Thyroid gland (tissue), 4 donors: Measurements from ENCODE around the gene KRT73.

Experiments used
- POLR2A ChIP-seq, 2 donors: fragments of 450-650 bp; IDR thresholded peaks; one replicate each; pipeline ENCODE4 v1.6.1; 2017; ENCODE audit warnings: antibody characterized with exemption in 2 of 2, mild to moderate bottlenecking in 2 of 2, moderate library complexity in 1 of 2
- TF ChIP-seq, protein P1 (sequence below), 6 experiments: fragments of 200-600 bp in 3 of 6; fragments of 450-650 bp in 3 of 6; sonication (generic) in 3 of 6; IDR thresholded peaks; one replicate each; pipeline ENCODE4 v1.5.1; 2016 to 2019; ENCODE audit warnings: antibody characterized with exemption in 6 of 6, mild to moderate bottlenecking in 2 of 6, inconsistent platforms in 1 of 6, moderate library complexity in 1 of 6

DNA sequence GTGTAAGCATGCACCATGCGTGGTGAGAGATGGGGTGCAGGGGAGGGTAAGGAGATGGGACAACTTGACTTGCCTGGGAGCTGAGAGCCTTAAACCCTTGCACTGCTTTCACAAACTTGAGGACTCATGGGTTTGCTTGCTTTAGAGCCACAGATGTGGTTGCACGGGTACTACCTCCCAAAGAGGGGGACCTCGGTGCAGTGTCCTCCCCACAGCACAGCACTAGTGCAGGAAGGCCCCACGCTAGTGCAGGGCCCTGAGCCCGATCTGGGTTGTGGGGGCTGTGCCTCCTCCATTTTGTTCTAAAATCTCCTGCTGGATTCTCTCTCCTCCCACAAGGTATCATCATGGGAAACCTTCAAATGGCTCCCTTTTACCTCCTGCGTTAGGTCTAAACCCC, 28.3 kb downstream of the KRT73 start:
- no peak for TF ChIP-seq POLR2A (IDR thresholded peaks at IDR 0.05)
- TF ChIP-seq, protein P1, sequence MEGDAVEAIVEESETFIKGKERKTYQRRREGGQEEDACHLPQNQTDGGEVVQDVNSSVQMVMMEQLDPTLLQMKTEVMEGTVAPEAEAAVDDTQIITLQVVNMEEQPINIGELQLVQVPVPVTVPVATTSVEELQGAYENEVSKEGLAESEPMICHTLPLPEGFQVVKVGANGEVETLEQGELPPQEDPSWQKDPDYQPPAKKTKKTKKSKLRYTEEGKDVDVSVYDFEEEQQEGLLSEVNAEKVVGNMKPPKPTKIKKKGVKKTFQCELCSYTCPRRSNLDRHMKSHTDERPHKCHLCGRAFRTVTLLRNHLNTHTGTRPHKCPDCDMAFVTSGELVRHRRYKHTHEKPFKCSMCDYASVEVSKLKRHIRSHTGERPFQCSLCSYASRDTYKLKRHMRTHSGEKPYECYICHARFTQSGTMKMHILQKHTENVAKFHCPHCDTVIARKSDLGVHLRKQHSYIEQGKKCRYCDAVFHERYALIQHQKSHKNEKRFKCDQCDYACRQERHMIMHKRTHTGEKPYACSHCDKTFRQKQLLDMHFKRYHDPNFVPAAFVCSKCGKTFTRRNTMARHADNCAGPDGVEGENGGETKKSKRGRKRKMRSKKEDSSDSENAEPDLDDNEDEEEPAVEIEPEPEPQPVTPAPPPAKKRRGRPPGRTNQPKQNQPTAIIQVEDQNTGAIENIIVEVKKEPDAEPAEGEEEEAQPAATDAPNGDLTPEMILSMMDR (IDR thresholded peaks at IDR 0.05), result no peak
